AG10803 (cell line): ENCODE data around the gene LRRC36.
"Not testable (repeated sequence)": the region's sequence is repeated elsewhere in the genome, so short reads cannot be mapped to it uniquely, and the experiment has no call there.

Source experiments
- DNase-seq: peaks from one replicate; pipeline ENCODE4 v3.0.0; 2010; ENCODE audit warnings: low read depth
- H3K4me3 ChIP-seq: 2 replicates; pipeline ENCODE4 v1.5.1; 2011; ENCODE audit warnings: mild to moderate bottlenecking, low read length, control low read depth
- TF ChIP-seq, protein P1 (sequence below): conservative IDR thresholded peaks from 2 replicates; pipeline ENCODE4 v1.5.1; 2011; ENCODE audit warnings: mild to moderate bottlenecking, low read length, control low read depth, inconsistent platforms

Gene LRRC36

GRCh38 chr16:67411339-67411738 lies 84.7 kb downstream of the LRRC36 start:
- no peak overlapping the region for H3K4me3 ChIP-seq
- TF ChIP-seq, protein P1, sequence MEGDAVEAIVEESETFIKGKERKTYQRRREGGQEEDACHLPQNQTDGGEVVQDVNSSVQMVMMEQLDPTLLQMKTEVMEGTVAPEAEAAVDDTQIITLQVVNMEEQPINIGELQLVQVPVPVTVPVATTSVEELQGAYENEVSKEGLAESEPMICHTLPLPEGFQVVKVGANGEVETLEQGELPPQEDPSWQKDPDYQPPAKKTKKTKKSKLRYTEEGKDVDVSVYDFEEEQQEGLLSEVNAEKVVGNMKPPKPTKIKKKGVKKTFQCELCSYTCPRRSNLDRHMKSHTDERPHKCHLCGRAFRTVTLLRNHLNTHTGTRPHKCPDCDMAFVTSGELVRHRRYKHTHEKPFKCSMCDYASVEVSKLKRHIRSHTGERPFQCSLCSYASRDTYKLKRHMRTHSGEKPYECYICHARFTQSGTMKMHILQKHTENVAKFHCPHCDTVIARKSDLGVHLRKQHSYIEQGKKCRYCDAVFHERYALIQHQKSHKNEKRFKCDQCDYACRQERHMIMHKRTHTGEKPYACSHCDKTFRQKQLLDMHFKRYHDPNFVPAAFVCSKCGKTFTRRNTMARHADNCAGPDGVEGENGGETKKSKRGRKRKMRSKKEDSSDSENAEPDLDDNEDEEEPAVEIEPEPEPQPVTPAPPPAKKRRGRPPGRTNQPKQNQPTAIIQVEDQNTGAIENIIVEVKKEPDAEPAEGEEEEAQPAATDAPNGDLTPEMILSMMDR: no peak
- no peak for DNase-seq

GRCh38 chr16:67412294-67412693 lies 85.7 kb downstream of the LRRC36 start:
- H3K4me3 ChIP-seq: no peak overlapping the region
- no peak for DNase-seq
- TF ChIP-seq, protein P1: no peak

- no peak overlapping the region for H3K4me3 ChIP-seq
- TF ChIP-seq, protein P1: no peak
- DNase-seq: no peak
Observed at GRCh38 chr16:67413978-67414911, 87.6 kb downstream of the LRRC36 start.

DNA sequence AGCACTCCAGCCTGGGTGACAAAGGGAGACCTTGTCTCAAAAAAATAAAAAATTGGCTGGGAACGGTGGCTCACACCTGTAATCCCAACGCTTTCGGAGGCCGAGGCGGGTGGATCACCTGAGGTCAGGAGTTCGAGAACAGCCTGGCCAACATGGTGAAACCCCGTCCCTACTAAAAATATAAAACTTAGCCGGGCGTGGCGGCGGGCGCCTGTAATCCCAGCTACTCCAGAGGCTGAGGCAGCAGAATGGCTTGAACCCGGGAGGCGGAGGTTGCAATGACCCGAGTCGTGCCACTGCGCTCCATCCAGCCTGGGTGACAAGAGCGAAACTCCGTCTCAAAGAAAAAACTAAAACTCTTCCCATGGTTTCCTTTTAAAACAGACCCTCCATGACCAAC lies 88.8 kb downstream of the LRRC36 start:
- H3K4me3 ChIP-seq: peak overlapping the region; percentile 75
- DNase-seq: not testable (repeated sequence)

- TF ChIP-seq, protein P1: peak; percentile 30
- DNase-seq: peak; percentile 67
- H3K4me3 ChIP-seq: peak within 1 kb of the TSS; percentile 75
Observed at GRCh38 chr16:67415872-67416793, 89.5 kb downstream of the LRRC36 start, which contains the start of gene ZDHHC1. Gene ZDHHC1, minus strand, starts transcription at chr16:67416477. Its CDS starts 8,702 bp downstream, at chr16:67407775.

DNA sequence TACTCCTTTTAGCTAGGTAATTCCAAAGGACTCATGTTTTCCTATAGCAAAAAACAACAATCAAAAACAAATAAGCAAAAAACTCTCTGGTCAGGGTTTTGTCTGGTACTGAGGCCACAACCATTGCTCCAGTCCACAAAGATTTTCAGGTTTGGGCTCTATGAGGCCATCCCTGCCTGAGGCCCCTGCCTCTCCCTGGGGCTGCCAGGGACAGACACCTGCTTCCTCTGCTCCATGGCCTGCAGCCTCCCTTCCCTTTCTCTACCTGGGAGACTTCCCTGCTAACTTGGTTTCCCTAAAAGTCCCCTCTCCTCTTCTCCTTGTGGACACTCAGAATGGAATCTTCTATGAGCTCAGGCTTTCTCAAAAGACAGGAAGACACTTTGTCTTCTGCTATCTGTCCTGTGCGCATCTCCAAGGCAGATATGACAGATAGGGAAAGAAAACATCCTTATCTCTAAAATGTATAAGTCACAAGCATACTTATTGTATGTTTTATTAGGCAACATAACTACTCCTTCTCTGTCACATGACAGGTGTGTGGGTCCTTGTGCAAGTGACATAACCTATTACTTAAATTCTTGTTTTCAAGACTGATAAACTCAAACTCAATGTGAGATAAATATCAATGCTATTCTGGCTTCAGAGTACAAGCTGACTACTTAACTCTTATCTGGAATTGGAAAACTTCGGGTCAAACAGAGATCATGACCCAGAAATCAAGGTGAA lies 90.9 kb downstream of the LRRC36 start:
- no peak overlapping the region for H3K4me3 ChIP-seq
- no peak for DNase-seq
- TF ChIP-seq, protein P1: no peak

DNA sequence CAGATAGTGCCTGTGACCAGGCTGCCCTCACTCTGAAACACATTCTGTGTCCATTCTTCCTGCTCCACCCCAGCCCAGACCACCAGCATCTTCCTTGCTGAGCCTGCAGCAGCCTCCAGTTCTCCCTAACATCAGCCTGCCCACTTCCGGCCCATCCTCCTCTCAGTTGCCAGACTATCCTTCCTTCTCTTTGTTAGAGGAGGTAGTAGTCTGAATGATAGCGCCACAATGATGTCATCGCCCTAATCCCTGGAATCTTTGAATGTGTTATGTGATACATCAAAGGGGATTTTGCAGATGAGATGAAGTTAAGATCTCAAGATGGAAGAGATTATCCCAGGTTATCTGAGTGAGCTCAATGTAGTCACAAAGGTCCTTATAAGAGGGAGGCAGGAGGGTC lies 92.9 kb downstream of the LRRC36 start:
- TF ChIP-seq, protein P1: no peak
- no peak for DNase-seq
- H3K4me3 ChIP-seq: no peak overlapping the region
